Skeletal muscle tissue (tissue), 4 donors: Measurements from ENCODE around the gene UBXN7. TPM values are rescaled to one million over a fixed set of nuclear protein-coding genes. Genes with fewer than 3 reads are reported as not detected.

Source experiments
- H3K27ac ChIP-seq: one replicate; pipeline ENCODE4 v1.7.0; 2013; ENCODE audit warnings: mild to moderate bottlenecking, low read depth, low read length, inconsistent platforms
- H3K27me3 ChIP-seq, 3 donors: one replicate each; pipeline ENCODE4 v1.7.0; 2013; ENCODE audit warnings: low read length in 3 of 3; ENCODE audit not compliant: control insufficient read depth in 3 of 3, insufficient read depth in 3 of 3
- H3K36me3 ChIP-seq, 3 donors: one replicate each; pipeline ENCODE4 v1.7.0; 2013; ENCODE audit warnings: low read length in 3 of 3; ENCODE audit not compliant: control insufficient read depth in 3 of 3, insufficient read depth in 3 of 3
- H3K4me1 ChIP-seq, 3 donors: one replicate each; pipeline ENCODE4 v1.7.0; 2013; ENCODE audit warnings: low read length in 3 of 3, mild to moderate bottlenecking in 3 of 3; ENCODE audit not compliant: control insufficient read depth in 3 of 3, insufficient read depth in 3 of 3
- H3K4me3 ChIP-seq, 3 donors: one replicate each; pipeline ENCODE4 v1.7.0; 2013; ENCODE audit warnings: low read length in 3 of 3
- H3K9ac ChIP-seq, 3 donors: one replicate each; pipeline ENCODE4 v1.7.0; 2013; ENCODE audit warnings: low read length in 3 of 3, mild to moderate bottlenecking in 3 of 3, moderate library complexity in 2 of 3, low read depth in 1 of 3
- H3K9me3 ChIP-seq, 3 donors: one replicate each; pipeline ENCODE4 v1.7.0; 2013; ENCODE audit warnings: low read length in 3 of 3; ENCODE audit not compliant: control insufficient read depth in 3 of 3
- total RNA-seq: library from RNA; depleted of rRNA; stranded (reverse); fragments of >200 nt; gene quantifications from one replicate; pipeline ENCODE4 v1.2.3, GENCODE V29; 2014
- donor health status: Osteomylitis.

The UBXN7 gene
- total RNA-seq, 1 donor from 2014 or later, result 26.1 TPM

DNA sequence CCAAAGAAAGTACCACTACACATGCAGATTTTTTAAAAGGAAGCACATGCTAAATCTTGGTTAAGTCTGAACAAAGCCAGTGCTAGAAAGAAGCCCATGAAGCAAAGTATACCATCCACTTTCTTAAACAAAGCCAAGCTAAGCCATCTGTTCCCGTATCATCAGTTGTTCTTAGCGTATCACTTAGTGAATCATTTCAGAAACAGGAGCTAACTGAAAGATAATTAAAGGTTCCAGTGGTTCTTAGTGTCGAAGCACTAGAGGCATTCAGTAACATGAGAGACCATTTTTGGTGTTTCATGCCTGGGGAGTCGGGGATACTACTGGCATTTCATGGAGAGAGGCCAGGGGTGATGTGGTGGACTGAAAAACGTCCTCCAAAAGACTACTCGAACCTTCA is 12.8 kb downstream of the UBXN7 start:
- no peak overlapping the region for H3K9ac ChIP-seq
- H3K4me3 ChIP-seq, result no peak overlapping the region
- peaks cover 20 to 44% (median 35%) of the 10 kb centered on the region in 3 donors for H3K4me1 ChIP-seq
- no peaks in the 10 kb centered on the region for H3K27me3 ChIP-seq
- no peak overlapping the region for H3K27ac ChIP-seq
- no peaks in the 10 kb centered on the region for H3K36me3 ChIP-seq
- H3K9me3 ChIP-seq, result no peaks in the 10 kb centered on the region

DNA sequence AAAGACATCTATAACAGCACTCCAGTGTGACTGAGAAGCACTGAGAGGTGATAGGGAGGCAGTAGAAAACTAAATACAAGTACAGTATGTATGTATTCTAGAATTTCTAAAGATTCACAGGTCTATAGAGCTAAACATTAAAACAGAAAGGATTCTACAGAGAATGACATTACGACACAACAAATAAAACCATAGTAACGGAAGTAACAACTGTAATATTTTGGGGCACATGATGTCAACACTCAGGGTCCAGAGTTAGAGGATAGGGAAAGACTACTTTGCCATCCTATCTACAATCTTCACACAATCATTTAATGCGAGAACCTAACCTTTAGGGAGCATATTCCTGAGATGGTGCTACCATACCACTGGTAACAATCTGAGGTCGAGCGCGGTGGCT is 13.6 kb downstream of the UBXN7 start:
- Histone ChIP-seq H3K4me3 (no peak overlapping the region), H3K27me3 (no peaks in the 10 kb centered on the region), H3K36me3 (no peaks in the 10 kb centered on the region), H3K4me1 (peaks cover 20 to 45% (median 30%) of the 10 kb centered on the region in 3 donors), H3K9ac (no peak overlapping the region), H3K27ac (no peak overlapping the region), H3K9me3 (no peaks in the 10 kb centered on the region)

DNA sequence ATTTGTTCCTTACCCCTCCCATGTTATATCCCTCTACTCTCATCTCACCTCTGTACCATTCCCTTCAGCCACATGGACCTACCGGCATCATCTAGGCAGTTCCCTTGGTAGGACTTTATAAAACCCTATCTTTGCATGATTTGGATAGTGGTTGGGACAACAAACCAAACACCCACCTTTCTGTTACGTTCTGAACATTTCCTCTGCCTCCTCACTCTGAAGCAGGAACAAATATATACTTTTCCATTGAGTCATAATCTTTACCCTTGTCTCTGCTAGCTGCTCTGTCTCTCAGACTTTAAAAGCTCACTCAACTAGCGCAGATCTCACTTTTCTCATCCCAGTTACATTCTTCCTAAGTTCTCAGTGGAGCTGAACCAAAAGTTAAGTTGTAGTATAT is 17.8 kb downstream of the UBXN7 start:
- H3K4me1 ChIP-seq, result peaks cover 9 to 17% (median 13%) of the 10 kb centered on the region in 3 donors
- no peak overlapping the region for H3K27ac ChIP-seq
- no peaks in the 10 kb centered on the region for H3K36me3 ChIP-seq
- H3K9me3 ChIP-seq, result no peaks in the 10 kb centered on the region
- H3K27me3 ChIP-seq, result no peaks in the 10 kb centered on the region
- H3K9ac ChIP-seq, result no peak overlapping the region
- no peak overlapping the region for H3K4me3 ChIP-seq

DNA sequence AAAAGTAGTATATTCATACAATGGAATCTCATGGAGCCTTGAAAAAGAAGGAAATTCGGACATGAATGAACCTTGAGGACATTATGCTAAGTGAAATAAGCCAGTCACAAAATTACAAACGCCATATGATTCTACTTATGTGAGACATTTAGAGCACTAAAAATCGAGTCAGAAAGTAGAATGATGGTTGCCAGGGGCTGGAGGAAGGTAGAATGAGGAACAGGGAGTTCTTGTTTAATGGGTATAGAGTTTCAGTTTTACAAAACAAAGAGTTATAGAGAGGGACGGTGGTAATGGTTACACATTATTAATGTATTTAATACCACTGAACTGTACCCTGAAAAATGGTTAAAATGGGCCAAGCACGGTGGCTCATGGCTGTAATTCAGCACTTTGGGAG is 19.5 kb downstream of the UBXN7 start:
- no peaks in the 10 kb centered on the region for H3K36me3 ChIP-seq
- H3K4me1 ChIP-seq, result peaks cover 0 to 3% (median under 1%) of the 10 kb centered on the region in 3 donors
- no peaks in the 10 kb centered on the region for H3K9me3 ChIP-seq
- no peak overlapping the region for H3K4me3 ChIP-seq
- no peak overlapping the region for H3K27ac ChIP-seq
- no peak overlapping the region for H3K9ac ChIP-seq
- no peaks in the 10 kb centered on the region for H3K27me3 ChIP-seq

DNA sequence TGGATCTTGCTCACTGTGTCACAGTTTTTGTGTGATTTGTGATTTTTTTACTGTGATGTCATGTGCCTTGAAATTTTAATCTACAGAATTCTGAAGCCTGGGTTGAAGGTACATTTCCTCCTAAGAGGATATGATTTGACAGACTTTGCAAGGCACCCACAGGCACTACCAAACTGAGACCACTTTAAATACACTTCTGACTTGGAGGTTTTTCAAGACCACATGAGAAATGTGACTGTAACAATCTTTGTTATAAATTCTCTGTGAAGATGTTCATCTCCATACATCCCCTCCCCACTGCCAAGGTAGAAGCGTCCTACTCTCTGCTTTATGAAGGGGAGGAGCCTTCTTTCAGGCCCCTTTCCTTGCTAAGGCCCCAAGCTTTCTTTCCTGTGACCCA is 22.8 kb downstream of the UBXN7 start:
- Histone ChIP-seq H3K36me3 (no peaks in the 10 kb centered on the region), H3K4me1 (peaks cover 0 to 3% (median 2%) of the 10 kb centered on the region in 3 donors), H3K4me3 (no peak overlapping the region), H3K27me3 (no peaks in the 10 kb centered on the region), H3K9ac (no peak overlapping the region), H3K27ac (no peak overlapping the region), H3K9me3 (no peaks in the 10 kb centered on the region)

DNA sequence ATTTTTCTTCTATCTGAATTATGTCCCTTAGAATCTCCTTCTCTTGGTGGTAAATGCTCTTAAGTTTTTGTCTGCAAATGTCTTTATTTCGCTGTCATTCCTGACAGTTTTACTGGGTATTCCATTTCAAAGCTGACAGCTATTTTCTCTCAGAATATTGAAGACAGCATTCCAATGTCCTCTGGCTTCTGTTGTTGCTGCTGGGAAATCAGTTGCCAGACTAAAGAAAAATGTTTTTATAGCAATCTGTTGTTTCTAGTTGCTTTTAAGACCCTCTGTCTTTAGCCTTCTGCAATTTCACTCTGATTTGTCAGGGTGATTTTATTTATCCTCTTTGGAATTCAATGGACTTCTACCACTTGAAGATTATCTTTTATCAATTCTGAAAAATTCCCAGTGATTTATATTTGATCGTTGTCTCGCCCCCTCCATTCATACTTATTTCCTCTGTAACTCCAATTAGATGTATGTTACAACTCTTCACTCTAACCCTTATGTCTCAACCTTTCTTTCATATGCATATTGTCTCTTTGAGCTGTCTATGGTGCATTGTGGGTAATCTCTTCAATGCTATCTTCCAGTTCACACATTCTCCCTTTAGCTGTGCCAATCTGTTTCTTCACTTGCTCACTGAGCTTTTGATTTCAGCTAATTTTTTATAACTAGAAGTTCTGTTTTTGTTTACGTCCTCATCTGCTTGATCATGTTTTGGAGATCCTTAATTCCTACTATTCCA is 23.5 kb downstream of the UBXN7 start:
- Histone ChIP-seq H3K4me3 (no peak overlapping the region), H3K36me3 (no peaks in the 10 kb centered on the region), H3K9ac (no peak overlapping the region), H3K4me1 (peaks cover 0 to 3% (median 0%) of the 10 kb centered on the region in 3 donors), H3K27me3 (no peaks in the 10 kb centered on the region), H3K27ac (no peak overlapping the region), H3K9me3 (no peaks in the 10 kb centered on the region)

DNA sequence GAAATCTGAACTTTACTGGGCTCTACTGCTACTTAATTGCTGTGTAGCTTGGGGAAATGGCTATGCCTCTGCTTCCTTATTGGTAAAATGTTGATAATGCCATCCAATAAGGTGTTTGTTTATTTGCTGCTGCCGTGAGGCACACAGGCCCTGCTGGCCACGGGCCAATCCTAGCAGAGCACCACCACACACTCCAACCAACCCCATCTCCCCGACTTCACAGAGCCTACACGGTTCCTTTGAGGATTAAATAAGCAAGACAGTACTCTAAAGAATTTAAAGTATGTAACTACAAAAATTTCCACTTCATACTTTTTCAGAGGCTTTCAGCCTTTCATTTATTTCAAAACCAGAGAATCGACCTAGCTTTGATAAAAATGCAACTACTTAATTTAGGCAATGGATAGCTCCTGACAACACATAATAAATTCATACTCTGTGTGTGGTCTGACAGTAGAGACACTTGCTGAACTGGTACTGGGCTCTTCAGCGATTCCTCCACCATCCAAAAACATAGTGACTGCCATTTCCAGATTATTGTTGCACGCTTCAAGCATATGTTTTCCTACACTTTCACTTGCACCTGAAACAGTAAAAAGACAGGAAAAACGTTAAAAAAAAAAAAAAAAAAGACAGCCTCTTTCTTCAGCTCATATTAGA is 25.3 kb downstream of the UBXN7 start:
- H3K36me3 ChIP-seq, result peaks cover 0 to 6% (median 3%) of the 10 kb centered on the region in 3 donors
- no peak overlapping the region for H3K9ac ChIP-seq
- peaks cover 0 to 3% (median 0%) of the 10 kb centered on the region in 3 donors for H3K4me1 ChIP-seq
- no peaks in the 10 kb centered on the region for H3K27me3 ChIP-seq
- no peak overlapping the region for H3K27ac ChIP-seq
- no peak overlapping the region for H3K4me3 ChIP-seq
- H3K9me3 ChIP-seq, result no peaks in the 10 kb centered on the region

DNA sequence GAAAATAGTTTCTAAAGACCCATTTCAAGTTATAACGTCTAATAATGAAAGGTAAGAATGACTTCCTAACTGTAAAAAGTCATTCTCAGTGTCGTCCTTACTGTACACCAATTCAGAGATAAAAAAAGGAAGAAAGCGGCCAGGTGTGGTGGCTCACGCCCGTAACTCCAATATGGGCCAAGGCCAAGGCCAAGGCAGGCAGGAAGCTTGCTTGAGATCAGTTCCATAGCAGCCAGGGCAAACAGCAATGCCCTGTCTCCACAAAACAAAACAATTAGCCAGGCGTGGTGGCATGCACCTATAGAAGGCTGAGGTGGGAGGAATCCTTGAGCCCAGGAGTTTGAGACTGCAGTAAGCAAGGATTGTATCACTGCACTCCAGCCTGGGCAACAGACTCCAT is 31.9 kb downstream of the UBXN7 start:
- H3K4me1 ChIP-seq, result no peaks in the 10 kb centered on the region
- no peak overlapping the region for H3K9ac ChIP-seq
- H3K9me3 ChIP-seq, result no peaks in the 10 kb centered on the region
- H3K36me3 ChIP-seq, result peaks cover 8 to 25% (median 17%) of the 10 kb centered on the region in 3 donors
- H3K27me3 ChIP-seq, result no peaks in the 10 kb centered on the region
- no peak overlapping the region for H3K27ac ChIP-seq
- no peak overlapping the region for H3K4me3 ChIP-seq

DNA sequence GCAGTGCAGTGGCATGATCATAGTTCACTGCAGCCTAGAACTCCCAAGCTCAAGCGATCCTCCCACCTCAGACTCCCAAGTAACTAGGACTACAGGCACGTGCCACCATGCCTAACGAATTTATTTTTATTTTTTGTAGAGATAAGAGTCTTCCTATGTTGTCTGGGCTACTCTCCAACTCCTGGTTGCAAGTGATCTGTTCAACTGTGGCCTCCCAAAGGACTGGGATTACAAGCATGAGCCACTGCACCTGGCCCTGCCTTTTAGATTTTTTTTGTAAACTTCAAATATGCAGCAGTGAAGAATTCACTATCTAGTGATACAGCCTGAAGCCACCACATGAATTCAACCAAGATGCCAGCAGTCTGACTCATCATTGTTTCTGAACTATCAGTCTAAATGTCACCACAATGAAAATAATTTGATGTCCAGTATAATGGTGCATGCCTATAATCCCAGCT is 32.7 kb downstream of the UBXN7 start:
- Histone ChIP-seq H3K27ac (no peak overlapping the region), H3K36me3 (peaks cover 8 to 25% (median 17%) of the 10 kb centered on the region in 3 donors)

DNA sequence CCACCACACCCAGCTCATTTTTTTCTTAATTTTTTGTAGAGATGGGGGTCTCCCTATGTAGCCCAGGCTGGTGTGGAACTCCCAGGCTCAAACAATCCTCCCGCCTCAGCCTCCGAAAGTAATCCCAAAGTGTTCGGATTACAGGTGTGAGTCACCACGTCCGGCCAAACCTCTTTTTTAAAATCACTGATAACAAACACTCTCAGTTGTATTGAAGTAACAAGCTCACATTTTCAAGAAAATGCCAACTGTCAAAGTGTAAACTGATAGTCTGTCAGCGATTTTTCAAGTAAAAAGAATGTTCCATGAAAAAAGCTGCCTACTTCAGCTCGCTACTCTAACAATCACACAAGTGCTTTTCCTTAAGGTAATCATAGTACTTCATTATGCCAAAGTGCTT is 33.4 kb downstream of the UBXN7 start:
- Histone ChIP-seq H3K9me3 (no peaks in the 10 kb centered on the region), H3K9ac (no peak overlapping the region), H3K4me1 (no peaks in the 10 kb centered on the region), H3K36me3 (peaks cover 8 to 25% (median 17%) of the 10 kb centered on the region in 3 donors), H3K4me3 (no peak overlapping the region), H3K27me3 (no peaks in the 10 kb centered on the region), H3K27ac (no peak overlapping the region)

More for the DNA sequence above, 32.7 kb downstream of the UBXN7 start:
- Histone ChIP-seq H3K27me3 (no peaks in the 10 kb centered on the region), H3K4me1 (no peaks in the 10 kb centered on the region), H3K4me3 (no peak overlapping the region), H3K9ac (no peak overlapping the region), H3K9me3 (no peaks in the 10 kb centered on the region)
